Activated naive CD4-positive, alpha-beta T cell treated with anti-CD3 and anti-CD28 coated beads, Interleukin-2, amount 50 U/mL, for 24 hours (primary cell): Measurements from ENCODE around the gene MUC20.
A peak's percentile ranks its signal among the peaks of the same experiment; 100 is the strongest.
"Not testable (repeated sequence)": the region's sequence is repeated elsewhere in the genome, so short reads cannot be mapped to it uniquely, and the experiment has no call there.

ENCODE experiments used
- H3K27ac Mint-ChIP-seq: one replicate; pipeline ENCODE4 v1.8.0; 2021; ENCODE audit warnings: mild to moderate bottlenecking, mixed read lengths
- H3K27me3 Mint-ChIP-seq: one replicate; pipeline ENCODE4 v1.8.0; 2021; ENCODE audit warnings: mixed read lengths
- H3K36me3 Mint-ChIP-seq: one replicate; pipeline ENCODE4 v1.8.0; 2021; ENCODE audit warnings: mixed read lengths
- H3K4me1 Mint-ChIP-seq: one replicate; pipeline ENCODE4 v1.8.0; 2021; ENCODE audit warnings: mixed read lengths
- H3K4me3 Mint-ChIP-seq: one replicate; pipeline ENCODE4 v1.8.0; 2021; ENCODE audit warnings: mild to moderate bottlenecking, mixed read lengths
- H3K9me3 Mint-ChIP-seq: one replicate; pipeline ENCODE4 v1.8.0; 2021; ENCODE audit warnings: mixed read lengths

Gene MUC20

DNA sequence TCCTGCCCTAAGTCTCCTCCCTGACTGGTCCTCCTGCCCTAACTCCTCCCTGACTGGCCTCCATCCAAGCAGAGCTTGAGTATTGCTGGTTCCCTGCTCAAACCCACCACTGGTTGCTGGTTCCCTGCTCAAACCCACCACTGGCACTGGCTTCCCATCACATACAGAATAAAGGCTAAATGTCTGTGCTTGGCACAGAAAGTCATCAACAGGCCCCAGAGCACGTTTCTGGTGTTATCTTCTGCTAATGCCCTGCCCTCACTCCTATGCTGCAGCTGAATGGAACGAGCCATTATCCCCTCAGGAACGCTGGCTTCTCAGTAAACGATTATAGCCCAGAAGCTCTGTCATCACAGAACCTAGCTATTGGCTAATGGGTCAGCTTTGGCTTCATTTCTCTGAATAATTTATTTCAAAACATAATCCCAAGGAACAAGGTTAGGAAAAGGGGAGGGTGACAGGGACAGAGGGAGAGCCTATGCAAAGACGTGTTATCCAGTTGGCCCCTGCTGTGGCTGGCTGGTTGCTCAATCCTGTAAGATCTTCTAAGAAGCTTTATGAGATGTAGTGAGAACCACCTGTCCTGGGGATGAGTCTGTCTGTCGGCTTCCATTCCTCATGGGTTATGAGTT, 6.3 kb upstream of the MUC20 start:
- H3K27ac Mint-ChIP-seq = peak overlapping the region; percentile 68
- peaks cover 27% of the 10 kb centered on the region for H3K36me3 Mint-ChIP-seq
- H3K4me3 Mint-ChIP-seq = no peak overlapping the region
- H3K27me3 Mint-ChIP-seq = no peaks in the 10 kb centered on the region
- H3K9me3 Mint-ChIP-seq = no peaks in the 10 kb centered on the region
- H3K4me1 Mint-ChIP-seq = peaks cover 5% of the 10 kb centered on the region

DNA sequence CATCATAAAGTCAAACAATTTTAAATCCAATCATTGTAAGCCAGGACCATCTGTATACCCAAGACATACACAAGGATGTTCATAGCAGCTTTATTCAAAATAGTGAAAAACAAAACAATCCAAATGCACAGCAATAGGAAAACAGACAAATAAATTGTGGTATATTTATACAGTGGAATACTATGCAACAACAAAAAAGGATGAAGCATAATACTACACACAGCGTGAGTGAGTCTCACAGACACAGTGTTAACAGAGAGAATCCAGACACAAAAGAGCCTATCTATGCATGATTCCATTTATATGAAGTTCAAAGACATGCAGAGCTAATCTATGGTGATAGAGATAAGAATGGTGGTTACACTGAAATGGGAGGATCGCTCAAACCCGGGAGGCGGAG, 5.6 kb upstream of the MUC20 start:
- no peak overlapping the region for H3K27ac Mint-ChIP-seq
- no peak overlapping the region for H3K4me3 Mint-ChIP-seq
- H3K27me3 Mint-ChIP-seq = no peaks in the 10 kb centered on the region
- H3K36me3 Mint-ChIP-seq = peaks cover 20% of the 10 kb centered on the region
- no peaks in the 10 kb centered on the region for H3K9me3 Mint-ChIP-seq
- H3K4me1 Mint-ChIP-seq = peaks cover 5% of the 10 kb centered on the region

DNA sequence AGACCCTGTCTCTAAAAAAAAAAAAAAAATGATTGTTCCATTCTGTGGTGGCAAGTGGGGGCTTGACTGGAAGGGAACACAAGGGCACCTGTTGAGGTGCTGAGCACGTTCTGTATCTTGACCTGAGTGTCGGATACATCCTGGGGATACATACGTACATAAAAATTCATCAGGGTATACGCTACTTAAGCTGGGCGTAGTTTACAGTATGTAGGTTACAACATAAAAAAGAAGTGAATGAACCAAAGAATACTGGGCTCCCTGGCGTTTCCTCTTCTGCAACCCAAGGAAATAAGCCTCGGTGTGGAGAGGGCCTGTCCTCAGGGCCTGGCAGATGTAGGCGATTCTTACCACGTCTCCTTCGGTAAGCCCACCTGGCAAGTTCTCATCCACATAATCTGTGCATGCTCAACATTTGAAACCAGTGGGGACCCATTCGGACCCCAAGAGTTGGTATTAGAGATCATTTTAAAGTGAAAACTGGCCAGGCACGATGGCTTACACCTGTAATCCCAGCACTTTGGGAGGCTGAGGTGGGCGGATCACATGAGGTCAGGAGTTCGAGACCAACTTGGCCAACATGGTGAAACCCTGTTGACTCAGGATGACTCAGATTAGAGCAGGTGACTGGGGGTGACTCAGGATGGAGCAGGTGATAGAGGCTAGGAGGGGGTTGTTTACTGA, 5.1 kb upstream of the MUC20 start:
- peaks cover 18% of the 10 kb centered on the region for H3K36me3 Mint-ChIP-seq
- no peak overlapping the region for H3K27ac Mint-ChIP-seq

DNA sequence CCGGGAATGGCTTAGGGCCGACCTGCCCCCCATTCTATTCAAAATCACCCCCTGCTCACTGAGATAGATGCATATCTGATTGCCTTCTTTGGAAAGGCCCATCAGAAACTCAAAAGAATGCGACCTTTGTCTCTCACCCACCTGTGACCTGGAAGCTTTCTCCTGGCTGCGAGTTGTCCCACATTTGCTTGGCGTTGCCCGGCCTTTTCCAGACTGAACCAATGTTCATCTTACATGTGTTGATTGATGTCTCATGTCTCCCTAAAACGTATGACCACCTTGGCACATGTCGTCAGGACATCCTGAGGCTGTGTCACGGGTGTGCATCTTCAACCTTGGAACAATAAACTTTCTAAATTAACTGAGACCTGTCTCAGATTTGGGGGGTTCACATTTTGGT, 3.4 kb upstream of the MUC20 start:
- peaks cover 5% of the 10 kb centered on the region for H3K4me1 Mint-ChIP-seq
- peaks cover 14% of the 10 kb centered on the region for H3K36me3 Mint-ChIP-seq
- H3K27me3 Mint-ChIP-seq = no peaks in the 10 kb centered on the region
- H3K27ac Mint-ChIP-seq = no peak overlapping the region
- no peaks in the 10 kb centered on the region for H3K9me3 Mint-ChIP-seq
- H3K4me3 Mint-ChIP-seq = no peak overlapping the region

More for the DNA sequence above, 5.1 kb upstream of the MUC20 start:
- Mint-ChIP-seq H3K27me3 (no peaks in the 10 kb centered on the region), H3K9me3 (no peaks in the 10 kb centered on the region), H3K4me3 (no peak overlapping the region), H3K4me1 (peaks cover 5% of the 10 kb centered on the region)

DNA sequence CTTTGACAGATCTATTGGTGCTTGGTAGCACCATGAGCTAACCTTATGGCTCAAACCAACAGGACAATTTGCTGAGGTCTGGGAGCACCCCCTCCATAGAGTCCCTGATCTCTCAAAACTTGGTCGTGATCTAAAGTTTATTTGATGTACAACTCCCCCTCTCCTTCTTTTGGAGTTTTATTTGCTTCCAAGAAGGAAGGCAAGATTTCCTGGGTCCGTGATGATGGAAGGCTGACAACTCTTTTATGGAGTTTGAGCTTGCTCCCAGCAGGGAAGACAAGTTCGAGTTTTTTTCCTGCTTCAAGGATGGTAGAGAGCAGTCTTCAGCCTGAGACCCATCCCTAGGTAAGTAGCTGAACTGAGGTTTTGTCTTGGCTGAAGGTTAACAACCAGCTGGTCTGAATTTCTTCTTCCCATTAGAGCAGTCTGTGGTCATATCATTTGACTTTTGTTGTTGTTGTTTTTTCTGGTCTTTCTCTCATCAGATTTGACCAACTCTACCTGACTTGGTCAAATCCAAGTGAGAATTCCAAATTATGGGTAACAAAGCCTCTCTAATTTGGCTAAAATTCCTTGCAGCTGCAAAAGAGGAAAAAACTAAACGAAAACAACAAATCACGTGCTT, 2.8 kb upstream of the MUC20 start:
- Mint-ChIP-seq H3K9me3 (no peaks in the 10 kb centered on the region), H3K4me1 (peaks cover 5% of the 10 kb centered on the region), H3K27me3 (no peaks in the 10 kb centered on the region), H3K4me3 (no peak overlapping the region), H3K36me3 (peaks cover 12% of the 10 kb centered on the region), H3K27ac (no peak overlapping the region)

DNA sequence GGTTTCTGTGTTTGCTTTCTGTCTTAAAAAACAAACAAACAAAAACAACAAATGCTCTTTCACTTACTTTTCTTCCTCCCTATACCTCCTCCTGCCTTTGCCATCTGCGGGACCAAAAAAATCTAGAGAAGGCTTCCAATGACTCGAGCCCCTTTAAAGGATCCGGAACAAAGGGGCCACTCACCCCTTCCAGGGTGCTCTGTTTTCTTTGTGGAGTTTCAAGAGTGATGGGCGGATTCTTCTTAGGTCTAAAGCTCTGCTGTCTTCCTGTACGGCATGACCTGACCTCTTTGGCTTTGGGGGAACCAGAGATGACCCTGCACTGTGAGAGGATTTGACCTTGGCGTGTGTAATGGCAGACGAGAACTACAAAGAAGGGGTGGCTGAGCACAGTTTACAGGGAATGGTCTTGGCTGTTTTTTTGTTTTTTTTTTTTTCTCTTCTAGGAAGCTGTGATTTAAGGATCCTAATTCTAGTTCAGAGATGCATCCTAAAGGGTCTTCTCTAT, 2.2 kb upstream of the MUC20 start:
- no peaks in the 10 kb centered on the region for H3K9me3 Mint-ChIP-seq
- H3K27ac Mint-ChIP-seq = no peak overlapping the region
- H3K36me3 Mint-ChIP-seq = peaks cover 12% of the 10 kb centered on the region
- H3K4me1 Mint-ChIP-seq = peaks cover 5% of the 10 kb centered on the region
- H3K27me3 Mint-ChIP-seq = no peaks in the 10 kb centered on the region
- no peak overlapping the region for H3K4me3 Mint-ChIP-seq

DNA sequence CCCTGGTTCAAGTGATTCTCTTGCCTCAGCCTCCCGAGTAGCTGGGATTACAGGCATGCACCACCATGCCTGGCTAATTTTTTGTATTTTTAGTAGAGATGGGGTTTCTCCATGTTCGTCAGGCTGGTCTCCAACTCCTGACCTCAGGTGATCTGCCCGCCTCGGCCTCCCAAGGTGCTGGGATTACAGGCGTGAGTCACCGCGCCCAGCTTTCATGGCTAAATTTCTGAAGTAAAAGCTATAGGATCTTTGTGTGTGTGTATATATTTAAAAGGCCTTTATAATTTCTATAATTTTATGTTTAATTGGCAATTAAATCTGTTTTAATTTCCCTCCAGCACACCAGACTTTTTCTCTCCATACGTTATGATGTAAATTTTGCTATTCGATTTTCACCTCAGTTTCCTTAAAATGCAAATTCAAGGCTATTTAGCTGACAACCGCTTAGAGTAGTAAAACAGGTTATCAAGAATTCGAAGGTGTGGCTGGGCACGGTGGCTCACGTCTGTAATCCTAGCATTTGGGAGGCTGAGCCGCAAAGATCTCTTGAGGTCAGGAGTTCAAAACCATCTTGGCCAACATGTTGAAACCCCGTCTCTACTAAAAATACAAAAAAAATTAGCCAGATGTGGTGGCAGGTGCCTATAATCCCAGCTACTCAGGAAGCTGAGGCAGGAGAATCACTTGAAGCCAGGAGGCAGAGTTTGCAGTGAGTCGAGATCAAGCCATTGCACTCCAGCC, 1.1 kb upstream of the MUC20 start:
- not testable (repeated sequence) for H3K36me3 Mint-ChIP-seq, H3K4me1 Mint-ChIP-seq, H3K27me3 Mint-ChIP-seq, H3K27ac Mint-ChIP-seq, H3K4me3 Mint-ChIP-seq, H3K9me3 Mint-ChIP-seq

DNA sequence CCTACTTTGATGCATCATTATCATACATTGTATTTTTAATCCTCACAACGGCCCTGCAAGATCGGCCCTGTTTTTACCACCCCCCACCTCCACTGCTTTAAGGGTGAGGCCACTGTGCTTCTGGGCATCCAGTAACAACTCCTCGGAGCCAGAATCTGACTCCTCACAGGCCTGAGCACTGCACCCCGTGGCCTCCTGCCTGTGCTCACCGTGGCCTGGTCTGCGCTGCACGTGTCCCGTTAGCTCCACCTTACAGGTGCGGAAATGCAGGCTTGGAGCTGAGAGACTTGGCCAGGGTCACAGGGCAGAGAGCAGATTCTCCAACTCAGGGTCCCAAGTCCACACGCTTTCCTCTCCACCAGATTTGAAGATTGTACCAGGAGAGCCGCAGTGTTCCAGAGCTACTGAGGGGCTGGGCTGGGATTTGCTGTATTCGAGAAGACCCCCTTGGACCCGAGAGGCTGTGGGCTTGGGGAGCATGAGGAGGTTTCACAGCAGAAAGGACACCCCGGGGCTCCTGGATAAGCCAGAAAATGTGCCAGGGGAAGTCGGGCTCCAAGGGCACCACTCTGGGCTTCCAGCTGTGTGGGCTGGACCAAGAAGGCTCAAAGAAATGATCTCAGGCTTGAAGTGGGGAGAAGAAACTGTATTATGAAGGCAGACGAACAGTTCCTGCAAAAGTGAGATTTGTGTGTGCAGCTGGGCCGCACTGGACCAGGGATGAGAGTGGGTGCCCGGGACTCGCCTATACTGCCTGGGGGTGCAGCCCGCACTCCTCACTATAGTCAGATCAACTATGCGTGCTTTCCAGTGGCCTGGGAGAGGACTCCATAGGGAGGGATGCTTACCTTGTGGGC, 1.6 kb downstream of the MUC20 start:
- H3K9me3 Mint-ChIP-seq, H3K27me3 Mint-ChIP-seq, H3K4me1 Mint-ChIP-seq, H3K27ac Mint-ChIP-seq, H3K4me3 Mint-ChIP-seq, H3K36me3 Mint-ChIP-seq: not testable (repeated sequence)

DNA sequence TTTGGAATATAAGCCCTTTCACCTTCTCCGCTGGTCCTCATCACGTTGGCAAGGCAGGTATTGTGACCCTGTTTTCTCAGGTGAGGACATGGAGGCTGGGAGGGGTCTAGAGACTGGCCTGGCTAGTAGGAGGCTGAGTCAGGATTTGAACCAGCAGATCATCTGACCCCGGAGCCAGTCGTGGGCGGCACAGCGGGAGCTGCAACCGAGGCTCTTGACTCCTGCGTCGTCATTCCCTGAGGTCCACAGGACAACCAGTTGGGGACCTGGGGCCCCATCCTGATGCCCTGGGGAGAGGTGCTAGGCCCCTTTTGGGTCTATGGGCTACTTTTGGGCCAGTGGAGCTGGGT, 2.2 kb downstream of the MUC20 start:
- not testable (repeated sequence) for H3K4me3 Mint-ChIP-seq, H3K27ac Mint-ChIP-seq, H3K27me3 Mint-ChIP-seq, H3K36me3 Mint-ChIP-seq, H3K9me3 Mint-ChIP-seq, H3K4me1 Mint-ChIP-seq

DNA sequence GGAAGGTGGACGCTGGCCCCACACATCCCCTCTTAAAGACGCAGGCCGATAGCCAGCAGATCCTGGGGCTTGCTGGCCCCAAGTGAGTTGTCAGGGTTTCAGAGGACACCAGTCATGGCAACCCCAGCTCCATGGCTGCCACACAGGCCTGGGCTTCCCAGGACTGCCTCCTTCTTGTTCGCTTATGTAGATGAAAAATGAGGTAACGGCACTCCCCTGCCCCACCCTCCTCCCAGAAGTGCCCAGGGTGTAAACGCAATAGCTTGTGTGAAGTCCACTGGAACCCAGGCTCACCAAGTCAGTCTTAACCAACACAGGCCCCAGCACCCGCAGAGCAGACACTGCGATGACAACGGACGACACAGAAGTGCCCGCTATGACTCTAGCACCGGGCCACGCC, 3.6 kb downstream of the MUC20 start:
- H3K27me3 Mint-ChIP-seq, H3K9me3 Mint-ChIP-seq, H3K36me3 Mint-ChIP-seq, H3K4me1 Mint-ChIP-seq, H3K4me3 Mint-ChIP-seq, H3K27ac Mint-ChIP-seq: not testable (repeated sequence)

DNA sequence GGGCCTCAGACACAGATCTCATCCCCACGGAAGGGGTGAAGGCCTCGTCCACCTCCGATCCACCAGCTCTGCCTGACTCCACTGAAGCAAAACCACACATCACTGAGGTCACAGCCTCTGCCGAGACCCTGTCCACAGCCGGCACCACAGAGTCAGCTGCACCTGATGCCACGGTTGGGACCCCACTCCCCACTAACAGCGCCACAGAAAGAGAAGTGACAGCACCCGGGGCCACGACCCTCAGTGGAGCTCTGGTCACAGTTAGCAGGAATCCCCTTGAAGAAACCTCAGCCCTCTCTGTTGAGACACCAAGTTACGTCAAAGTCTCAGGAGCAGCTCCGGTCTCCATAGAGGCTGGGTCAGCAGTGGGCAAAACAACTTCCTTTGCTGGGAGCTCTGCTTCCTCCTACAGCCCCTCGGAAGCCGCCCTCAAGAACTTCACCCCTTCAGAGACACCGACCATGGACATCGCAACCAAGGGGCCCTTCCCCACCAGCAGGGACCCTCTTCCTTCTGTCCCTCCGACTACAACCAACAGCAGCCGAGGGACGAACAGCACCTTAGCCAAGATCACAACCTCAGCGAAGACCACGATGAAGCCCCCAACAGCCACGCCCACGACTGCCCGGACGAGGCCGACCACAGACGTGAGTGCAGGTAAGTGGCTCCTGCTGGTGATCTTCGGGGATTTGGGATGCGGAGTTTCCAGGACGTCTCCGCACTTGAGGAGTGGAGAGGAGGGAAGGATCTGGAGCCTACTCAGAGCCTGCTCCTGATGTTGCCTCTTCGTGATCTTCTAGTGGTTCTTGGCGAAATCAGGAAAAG, 5.3 kb downstream of the MUC20 start:
- H3K36me3 Mint-ChIP-seq, H3K27me3 Mint-ChIP-seq, H3K4me3 Mint-ChIP-seq, H3K9me3 Mint-ChIP-seq, H3K27ac Mint-ChIP-seq, H3K4me1 Mint-ChIP-seq: not testable (repeated sequence)

DNA sequence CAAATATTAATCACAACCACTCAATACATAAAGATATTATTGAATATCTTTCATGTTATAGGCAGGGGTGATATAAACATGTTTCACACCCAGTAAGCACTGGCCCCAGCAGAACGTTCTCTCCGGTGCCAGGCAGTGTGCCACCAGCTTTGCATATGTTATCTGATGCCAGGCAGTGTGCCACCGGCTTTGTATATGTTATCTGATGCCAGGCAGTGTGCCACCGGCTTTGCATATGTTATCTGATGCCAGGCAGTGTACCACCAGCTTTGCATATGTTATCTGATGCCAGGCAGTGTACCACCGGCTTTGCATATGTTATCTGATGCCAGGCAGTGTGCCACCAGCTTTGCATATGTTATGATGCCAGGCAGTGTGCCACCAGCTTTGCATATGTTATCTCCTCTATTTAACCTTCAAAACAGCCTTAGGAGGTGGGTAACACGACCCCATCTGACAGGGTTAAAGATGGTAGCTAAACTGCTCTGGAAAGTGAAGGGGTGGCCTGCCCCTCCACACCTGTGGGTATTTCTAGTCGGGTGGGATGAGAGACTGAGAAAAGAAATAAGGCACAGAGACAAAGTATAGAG, 6.9 kb downstream of the MUC20 start:
- H3K27me3 Mint-ChIP-seq = no peaks in the 10 kb centered on the region
- peaks cover 4% of the 10 kb centered on the region for H3K36me3 Mint-ChIP-seq

DNA sequence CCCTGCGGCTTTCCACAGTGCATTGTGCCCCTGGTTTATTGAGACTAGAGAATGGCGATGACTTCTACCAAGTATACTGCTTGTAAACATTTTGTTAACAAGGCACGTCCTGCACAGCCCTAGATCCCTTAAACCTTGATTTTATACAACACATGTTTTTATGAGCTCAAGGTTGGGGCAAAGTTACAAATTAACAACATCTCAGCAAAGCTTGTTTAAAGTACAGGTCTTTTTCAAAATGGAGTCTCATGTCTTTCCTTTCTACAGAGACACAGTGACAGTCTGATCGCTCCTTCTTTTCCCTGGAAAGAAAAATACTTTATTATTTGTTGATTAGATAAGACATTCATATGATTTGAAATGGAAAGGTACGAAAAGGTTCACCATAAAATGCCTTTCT, 8.0 kb downstream of the MUC20 start:
- not testable (repeated sequence) for H3K36me3 Mint-ChIP-seq, H3K9me3 Mint-ChIP-seq, H3K27ac Mint-ChIP-seq, H3K4me1 Mint-ChIP-seq, H3K4me3 Mint-ChIP-seq, H3K27me3 Mint-ChIP-seq

More for the DNA sequence above, 6.9 kb downstream of the MUC20 start:
- Mint-ChIP-seq H3K4me3 (no peak overlapping the region), H3K9me3 (no peaks in the 10 kb centered on the region), H3K27ac (no peak overlapping the region), H3K4me1 (no peaks in the 10 kb centered on the region)

DNA sequence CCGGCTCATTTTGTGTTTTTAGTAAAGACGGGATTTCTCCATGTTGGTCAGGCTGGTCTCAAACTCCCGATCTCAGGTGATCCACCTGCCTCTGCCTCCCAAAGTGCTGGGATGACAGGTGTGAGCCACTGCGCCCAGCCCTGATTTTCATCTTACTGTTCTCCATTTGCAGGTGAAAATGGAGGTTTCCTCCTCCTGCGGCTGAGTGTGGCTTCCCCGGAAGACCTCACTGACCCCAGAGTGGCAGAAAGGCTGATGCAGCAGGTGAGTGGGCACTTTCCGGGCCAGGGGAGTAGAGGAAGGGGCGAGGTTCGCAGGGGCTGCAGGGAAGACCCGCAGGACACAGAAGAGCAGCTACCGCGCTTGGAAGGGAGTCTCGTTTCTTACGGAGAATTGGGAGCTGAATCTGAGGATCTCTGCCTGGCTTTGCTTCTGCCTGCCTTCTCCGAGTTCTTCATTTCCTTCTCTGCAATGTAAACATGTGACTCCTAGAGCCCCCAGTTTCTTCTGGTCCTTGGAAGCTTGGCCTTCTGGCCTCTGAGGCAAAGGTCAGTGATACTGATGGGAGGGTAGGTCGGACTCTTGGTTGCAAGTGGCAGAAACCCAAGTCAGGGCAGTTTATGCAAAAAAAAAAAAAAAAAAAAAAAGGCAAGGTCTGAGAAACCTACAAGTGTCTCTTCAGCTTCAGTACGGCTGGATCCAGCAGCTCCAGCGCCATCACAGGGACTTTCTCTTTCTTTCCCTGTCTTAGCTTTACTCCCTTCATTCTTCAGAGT, 8.9 kb downstream of the MUC20 start:
- Mint-ChIP-seq H3K27me3 (no peaks in the 10 kb centered on the region), H3K36me3 (peaks cover 4% of the 10 kb centered on the region), H3K4me3 (no peak overlapping the region), H3K27ac (no peak overlapping the region), H3K9me3 (no peaks in the 10 kb centered on the region), H3K4me1 (no peaks in the 10 kb centered on the region)
